RWPE1 (cell line): Measurements from ENCODE around the gene NKD1.

Experiments
- CTCF ChIA-PET: fragments of 350-600 bp; sonication (Branson Sonifier 250); formaldehyde crosslinking; extraction: SDS; loops from one replicate; lab custom pipeline; 2021; lab: Yijun Ruan, JAX
- POLR2A ChIA-PET: fragments of 400-600 bp; formaldehyde crosslinking; extraction: SDS; loops from one replicate; lab custom pipeline; 2020; ENCODE audit warnings: antibody characterized with exemption; ENCODE audit not compliant: low non-redundant PET; lab: Yijun Ruan, JAX
- DNase-seq: peaks from one replicate; pipeline ENCODE4 v3.0.0; 2012; ENCODE audit warnings: low spot score
- H3K27ac ChIP-seq: fragments of 450-650 bp; 2 replicates; pipeline ENCODE4 v1.5.1; 2017
- CTCF ChIP-seq: fragments of 450-650 bp; conservative IDR thresholded peaks from 2 replicates; pipeline ENCODE4 v1.5.1; 2017; ENCODE audit warnings: low read depth, mild to moderate bottlenecking

The NKD1 gene

GRCh38 chr16:50566014-50566962 lies 18.1 kb downstream of the NKD1 start:
- CTCF ChIA-PET = interaction anchor here (0.7 kb wide), 1 partner anchor 395 kb away, joined by 5 read pairs; no protein-coding TSS in a partner anchor
- no peak for DNase-seq
- POLR2A ChIA-PET = no interaction called here
- no peak overlapping the region for H3K27ac ChIP-seq
- TF ChIP-seq CTCF = no peak

- H3K27ac ChIP-seq = no peak overlapping the region
- TF ChIP-seq CTCF = no peak
- DNase-seq = no peak
- CTCF ChIA-PET = no interaction called here
- POLR2A ChIA-PET = no interaction called here
Observed at GRCh38 chr16:50567651-50568050, 19.5 kb downstream of the NKD1 start.

- ChIA-PET CTCF (no interaction called here), POLR2A (no interaction called here)
- no peak for TF ChIP-seq CTCF
- no peak overlapping the region for H3K27ac ChIP-seq
- DNase-seq = no peak
Observed at GRCh38 chr16:50568187-50568815, 20.1 kb downstream of the NKD1 start.

- no peak overlapping the region for H3K27ac ChIP-seq
- TF ChIP-seq CTCF = no peak
- ChIA-PET POLR2A (interaction anchor here (0.5 kb wide), 1 partner anchor 43 kb away, joined by 5 read pairs; no protein-coding TSS in a partner anchor), CTCF (no interaction called here)
- no peak for DNase-seq
Observed at GRCh38 chr16:50570354-50570753, 22.2 kb downstream of the NKD1 start.

- POLR2A ChIA-PET = interaction anchor here (0.5 kb wide), 1 partner anchor 42 kb away, joined by 5 read pairs; no protein-coding TSS in a partner anchor
- CTCF ChIA-PET = no interaction called here
- no peak for TF ChIP-seq CTCF
- DNase-seq = no peak
- no peak overlapping the region for H3K27ac ChIP-seq
Observed at GRCh38 chr16:50570808-50571598, 22.8 kb downstream of the NKD1 start.

GRCh38 chr16:50571786-50572185 lies 23.6 kb downstream of the NKD1 start:
- ChIA-PET CTCF (no interaction called here), POLR2A (no interaction called here)
- TF ChIP-seq CTCF = no peak
- no peak for DNase-seq
- H3K27ac ChIP-seq = no peak overlapping the region
